ENCODE results near the gene LEKR1. TPM values are rescaled to one million over a fixed set of nuclear protein-coding genes. Genes with fewer than 3 reads are reported as not detected.

Gene LEKR1
- total RNA-seq, 1 donor from 2014 or later: 1.8 TPM

DNA sequence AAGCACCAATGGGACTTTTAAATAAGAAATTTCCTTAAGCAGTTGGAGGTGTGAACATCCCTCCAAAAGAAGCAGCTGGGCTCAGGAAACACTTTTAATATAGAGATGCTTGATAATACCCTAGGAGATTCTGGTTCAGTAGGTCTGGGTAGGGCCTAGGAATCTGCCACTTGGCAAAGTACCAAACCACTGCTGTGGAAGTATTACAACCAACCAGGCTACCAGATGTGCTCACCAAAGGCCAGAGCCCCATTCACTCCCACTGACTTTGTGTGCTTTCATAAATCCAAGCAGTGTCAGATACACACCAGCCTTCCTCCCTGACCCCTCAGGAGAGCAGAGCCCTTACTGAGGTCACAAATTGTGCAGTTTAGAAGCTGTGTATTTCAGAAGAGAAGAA is 171.2 kb downstream of the LEKR1 start:
- no peaks in the 10 kb centered on the region for H3K4me1 Mint-ChIP-seq
- H3K4me3 Mint-ChIP-seq: no peak overlapping the region
- no peak for DNase-seq (ENCODE audit: low read depth, low spot score)
- H3K27me3 Mint-ChIP-seq (ENCODE audit: low read depth): no peaks in the 10 kb centered on the region
- H3K36me3 Mint-ChIP-seq (ENCODE audit: low read depth): no peaks in the 10 kb centered on the region
- no peak for TF ChIP-seq CTCF (conservative IDR thresholded peaks at IDR 0.05)
- no peaks in the 10 kb centered on the region for H3K9me3 Mint-ChIP-seq
- no peak overlapping the region for H3K27ac Mint-ChIP-seq (ENCODE audit: unreplicated experiment)

GRCh38 chr3:157001221-157001957 is 175.2 kb downstream of the LEKR1 start:
- TF ChIP-seq CTCF (conservative IDR thresholded peaks at IDR 0.05): no peak
- no peaks in the 10 kb centered on the region for H3K4me1 Mint-ChIP-seq
- H3K4me3 Mint-ChIP-seq: no peak overlapping the region
- H3K27me3 Mint-ChIP-seq (ENCODE audit: low read depth): no peaks in the 10 kb centered on the region
- no peaks in the 10 kb centered on the region for H3K36me3 Mint-ChIP-seq (ENCODE audit: low read depth)
- DNase-seq (ENCODE audit: low read depth, low spot score): no peak
- no peaks in the 10 kb centered on the region for H3K9me3 Mint-ChIP-seq
- no peak overlapping the region for H3K27ac Mint-ChIP-seq (ENCODE audit: unreplicated experiment)

DNA sequence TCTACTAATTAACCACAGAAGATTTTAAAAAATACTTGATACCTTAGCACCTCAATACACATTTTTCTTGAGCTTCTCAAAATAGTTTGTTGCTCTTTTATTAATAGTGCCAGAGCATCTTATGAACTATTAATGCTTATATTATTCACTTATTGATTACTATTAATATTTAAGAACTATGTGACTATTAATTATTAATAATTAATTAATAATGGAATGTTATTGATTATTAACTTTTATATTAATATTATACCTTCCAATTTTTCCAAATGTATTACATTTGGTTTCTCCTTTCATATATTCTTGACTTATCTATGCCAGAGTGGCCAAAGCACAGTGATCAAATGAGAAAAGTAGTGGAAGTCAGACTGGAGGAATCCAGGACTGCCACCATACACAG is 195.5 kb downstream of the LEKR1 start:
- no peak for DNase-seq (ENCODE audit: low read depth, low spot score)
- Mint-ChIP-seq H3K9me3 (no peaks in the 10 kb centered on the region), H3K4me1 (no peaks in the 10 kb centered on the region)

GRCh38 chr3:157023226-157023625 is 197.1 kb downstream of the LEKR1 start:
- Mint-ChIP-seq H3K4me1 (no peaks in the 10 kb centered on the region), H3K36me3 (ENCODE audit: low read depth) (no peaks in the 10 kb centered on the region), H3K9me3 (no peaks in the 10 kb centered on the region), H3K4me3 (no peak overlapping the region), H3K27me3 (ENCODE audit: low read depth) (no peaks in the 10 kb centered on the region), H3K27ac (ENCODE audit: unreplicated experiment) (no peak overlapping the region)
- no peak for TF ChIP-seq CTCF (conservative IDR thresholded peaks at IDR 0.05)
- DNase-seq (ENCODE audit: low read depth, low spot score): no peak

More for the DNA sequence above, 195.5 kb downstream of the LEKR1 start:
- H3K36me3 Mint-ChIP-seq (ENCODE audit: low read depth): no peaks in the 10 kb centered on the region
- H3K27ac Mint-ChIP-seq (ENCODE audit: unreplicated experiment): no peak overlapping the region
- H3K27me3 Mint-ChIP-seq (ENCODE audit: low read depth): no peaks in the 10 kb centered on the region
- no peak for TF ChIP-seq CTCF (conservative IDR thresholded peaks at IDR 0.05)
- no peak overlapping the region for H3K4me3 Mint-ChIP-seq

DNA sequence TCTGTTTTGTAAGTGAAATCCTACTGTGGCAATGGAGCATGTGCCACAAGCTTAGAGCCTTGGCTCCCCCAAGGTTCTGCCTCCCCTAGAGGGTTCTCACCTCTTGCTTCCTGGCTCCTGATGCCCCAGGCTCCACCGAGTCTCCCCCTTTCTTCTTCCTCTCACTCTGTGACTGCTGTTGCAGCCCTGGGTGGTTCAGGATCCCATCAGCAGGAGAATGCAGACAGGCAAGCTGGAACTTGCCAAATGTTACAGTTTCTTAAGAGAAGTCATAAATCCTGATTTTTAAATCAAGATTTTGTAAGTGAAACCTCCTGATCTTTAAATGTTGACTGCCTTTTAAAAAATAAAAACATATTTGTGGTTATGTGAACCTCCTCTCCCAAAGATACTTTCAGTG is 199.9 kb downstream of the LEKR1 start:
- H3K27me3 Mint-ChIP-seq (ENCODE audit: low read depth): no peaks in the 10 kb centered on the region
- no peak for DNase-seq (ENCODE audit: low read depth, low spot score)
- no peak overlapping the region for H3K4me3 Mint-ChIP-seq
- TF ChIP-seq CTCF (conservative IDR thresholded peaks at IDR 0.05): no peak
- H3K4me1 Mint-ChIP-seq: no peaks in the 10 kb centered on the region
- no peaks in the 10 kb centered on the region for H3K36me3 Mint-ChIP-seq (ENCODE audit: low read depth)
- H3K27ac Mint-ChIP-seq (ENCODE audit: unreplicated experiment): no peak overlapping the region
- H3K9me3 Mint-ChIP-seq: no peaks in the 10 kb centered on the region

Data from neural crest cell (in vitro differentiated cells).